ENCODE measurements around the gene MRPL3. TPM values are rescaled to one million over a fixed set of nuclear protein-coding genes. Genes with fewer than 3 reads are reported as not detected.

Gene MRPL3
- total RNA-seq, 1 experiment from 2014 or later: 162 TPM

GRCh38 chr3:131547585-131547984, 44.8 kb upstream of the MRPL3 start:
- TF ChIP-seq ATF6 (CRISPR knock-in tag; IDR thresholded peaks at IDR 0.05): no peak
- TF ChIP-seq MLX (CRISPR knock-in tag; IDR thresholded peaks at IDR 0.05): no peak
- TF ChIP-seq, protein P1, sequence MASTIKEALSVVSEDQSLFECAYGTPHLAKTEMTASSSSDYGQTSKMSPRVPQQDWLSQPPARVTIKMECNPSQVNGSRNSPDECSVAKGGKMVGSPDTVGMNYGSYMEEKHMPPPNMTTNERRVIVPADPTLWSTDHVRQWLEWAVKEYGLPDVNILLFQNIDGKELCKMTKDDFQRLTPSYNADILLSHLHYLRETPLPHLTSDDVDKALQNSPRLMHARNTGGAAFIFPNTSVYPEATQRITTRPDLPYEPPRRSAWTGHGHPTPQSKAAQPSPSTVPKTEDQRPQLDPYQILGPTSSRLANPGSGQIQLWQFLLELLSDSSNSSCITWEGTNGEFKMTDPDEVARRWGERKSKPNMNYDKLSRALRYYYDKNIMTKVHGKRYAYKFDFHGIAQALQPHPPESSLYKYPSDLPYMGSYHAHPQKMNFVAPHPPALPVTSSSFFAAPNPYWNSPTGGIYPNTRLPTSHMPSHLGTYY (CRISPR knock-in tag; IDR thresholded peaks at IDR 0.05): no peak
- TF ChIP-seq ZMAT4 (CRISPR knock-in tag; IDR thresholded peaks at IDR 0.05): no peak
- TF ChIP-seq JUN (CRISPR knock-in tag; IDR thresholded peaks at IDR 0.05): no peak
- TF ChIP-seq NR1H2 (CRISPR knock-in tag; IDR thresholded peaks at IDR 0.05): no peak
- DNase-seq (ENCODE audit: low spot score) (no peak), ATAC-seq (no peak)
- Mint-ChIP-seq H3K36me3 (no peaks in the 10 kb centered on the region), H3K27me3 (ENCODE audit: low read depth) (no peaks in the 10 kb centered on the region), H3K4me3 (no peak overlapping the region), H3K4me1 (peaks cover 5% of the 10 kb centered on the region), H3K9me3 (no peaks in the 10 kb centered on the region), H3K27ac (no peak overlapping the region)
- ChIA-PET POLR2A (no interaction called here), CTCF (no interaction called here)

DNA sequence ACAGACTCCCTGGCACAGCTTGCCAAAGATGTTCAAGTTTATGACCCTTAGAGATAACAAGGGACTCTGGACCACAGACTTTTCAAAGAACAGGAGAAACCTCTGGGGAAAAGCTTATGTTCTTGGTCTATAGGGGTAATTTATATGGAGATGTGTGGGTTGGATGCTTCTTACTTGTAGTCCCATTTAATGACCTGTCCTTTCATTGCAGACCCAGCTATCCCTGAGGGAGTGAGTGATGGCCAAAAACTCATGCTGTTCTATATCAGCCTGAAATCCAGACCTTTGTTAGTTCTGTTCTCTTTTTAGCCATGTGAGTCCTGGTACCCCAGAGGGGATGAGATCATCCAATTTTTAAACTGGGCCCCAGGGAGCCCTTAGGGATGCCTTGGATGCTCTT, 43.7 kb upstream of the MRPL3 start:
- Mint-ChIP-seq H3K36me3 (no peaks in the 10 kb centered on the region), H3K9me3 (no peaks in the 10 kb centered on the region), H3K27me3 (ENCODE audit: low read depth) (no peaks in the 10 kb centered on the region), H3K4me1 (no peaks in the 10 kb centered on the region), H3K4me3 (no peak overlapping the region), H3K27ac (no peak overlapping the region)
- CTCF ChIA-PET: no interaction called here
- no peak for ATAC-seq
- TF ChIP-seq ZNF232 (CRISPR knock-in tag; IDR thresholded peaks at IDR 0.05) (no peak), HMGXB4 (CRISPR knock-in tag; IDR thresholded peaks at IDR 0.05) (no peak), ZNF396 (CRISPR knock-in tag; IDR thresholded peaks at IDR 0.05; ENCODE audit: borderline replicate concordance) (no peak), FOXP1 (CRISPR knock-in tag; IDR thresholded peaks at IDR 0.05; ENCODE audit: borderline replicate concordance) (no peak), RORB (CRISPR knock-in tag; IDR thresholded peaks at IDR 0.05) (no peak), SMAD3 (CRISPR knock-in tag; IDR thresholded peaks at IDR 0.05; ENCODE audit: borderline replicate concordance) (no peak), ZNF416 (CRISPR knock-in tag; IDR thresholded peaks at IDR 0.05) (no peak), HMGA2 (CRISPR knock-in tag; IDR thresholded peaks at IDR 0.05) (no peak), MAX (CRISPR knock-in tag; IDR thresholded peaks at IDR 0.05) (no peak), ZBTB21 (CRISPR knock-in tag; IDR thresholded peaks at IDR 0.05; ENCODE audit: borderline replicate concordance) (no peak), NR1H2 (CRISPR knock-in tag; IDR thresholded peaks at IDR 0.05) (no peak), PRRX2 (CRISPR knock-in tag; IDR thresholded peaks at IDR 0.05) (no peak), TEAD4 (CRISPR knock-in tag; IDR thresholded peaks at IDR 0.05) (no peak), GABPB1 (CRISPR knock-in tag; IDR thresholded peaks at IDR 0.05) (no peak), ATF1 (CRISPR knock-in tag; IDR thresholded peaks at IDR 0.05) (no peak), JAZF1 (CRISPR knock-in tag; IDR thresholded peaks at IDR 0.05) (no peak)
- TF ChIP-seq, protein P2, sequence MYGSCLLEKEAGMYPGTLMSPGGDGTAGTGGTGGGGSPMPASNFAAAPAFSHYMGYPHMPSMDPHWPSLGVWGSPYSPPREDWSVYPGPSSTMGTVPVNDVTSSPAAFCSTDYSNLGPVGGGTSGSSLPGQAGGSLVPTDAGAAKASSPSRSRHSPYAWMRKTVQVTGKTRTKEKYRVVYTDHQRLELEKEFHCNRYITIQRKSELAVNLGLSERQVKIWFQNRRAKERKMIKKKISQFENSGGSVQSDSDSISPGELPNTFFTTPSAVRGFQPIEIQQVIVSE (CRISPR knock-in tag; IDR thresholded peaks at IDR 0.05; ENCODE audit: borderline replicate concordance): no peak
- TF ChIP-seq, protein P3, sequence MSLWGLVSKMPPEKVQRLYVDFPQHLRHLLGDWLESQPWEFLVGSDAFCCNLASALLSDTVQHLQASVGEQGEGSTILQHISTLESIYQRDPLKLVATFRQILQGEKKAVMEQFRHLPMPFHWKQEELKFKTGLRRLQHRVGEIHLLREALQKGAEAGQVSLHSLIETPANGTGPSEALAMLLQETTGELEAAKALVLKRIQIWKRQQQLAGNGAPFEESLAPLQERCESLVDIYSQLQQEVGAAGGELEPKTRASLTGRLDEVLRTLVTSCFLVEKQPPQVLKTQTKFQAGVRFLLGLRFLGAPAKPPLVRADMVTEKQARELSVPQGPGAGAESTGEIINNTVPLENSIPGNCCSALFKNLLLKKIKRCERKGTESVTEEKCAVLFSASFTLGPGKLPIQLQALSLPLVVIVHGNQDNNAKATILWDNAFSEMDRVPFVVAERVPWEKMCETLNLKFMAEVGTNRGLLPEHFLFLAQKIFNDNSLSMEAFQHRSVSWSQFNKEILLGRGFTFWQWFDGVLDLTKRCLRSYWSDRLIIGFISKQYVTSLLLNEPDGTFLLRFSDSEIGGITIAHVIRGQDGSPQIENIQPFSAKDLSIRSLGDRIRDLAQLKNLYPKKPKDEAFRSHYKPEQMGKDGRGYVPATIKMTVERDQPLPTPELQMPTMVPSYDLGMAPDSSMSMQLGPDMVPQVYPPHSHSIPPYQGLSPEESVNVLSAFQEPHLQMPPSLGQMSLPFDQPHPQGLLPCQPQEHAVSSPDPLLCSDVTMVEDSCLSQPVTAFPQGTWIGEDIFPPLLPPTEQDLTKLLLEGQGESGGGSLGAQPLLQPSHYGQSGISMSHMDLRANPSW (CRISPR knock-in tag; conservative IDR thresholded peaks at IDR 0.05; ENCODE audit: low read depth): no peak
- TF ChIP-seq, protein P4, sequence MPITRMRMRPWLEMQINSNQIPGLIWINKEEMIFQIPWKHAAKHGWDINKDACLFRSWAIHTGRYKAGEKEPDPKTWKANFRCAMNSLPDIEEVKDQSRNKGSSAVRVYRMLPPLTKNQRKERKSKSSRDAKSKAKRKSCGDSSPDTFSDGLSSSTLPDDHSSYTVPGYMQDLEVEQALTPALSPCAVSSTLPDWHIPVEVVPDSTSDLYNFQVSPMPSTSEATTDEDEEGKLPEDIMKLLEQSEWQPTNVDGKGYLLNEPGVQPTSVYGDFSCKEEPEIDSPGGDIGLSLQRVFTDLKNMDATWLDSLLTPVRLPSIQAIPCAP (CRISPR knock-in tag; IDR thresholded peaks at IDR 0.05): no peak
- DNase-seq (ENCODE audit: low spot score): no peak
- POLR2A ChIA-PET: no interaction called here

Data from WTC11 (cell line).